GM18499 (cell line): ENCODE data around the gene KRTAP10-4.
"Not testable (repeated sequence)": the region's sequence is repeated elsewhere in the genome, so short reads cannot be mapped to it uniquely, and the experiment has no call there.

Source experiments
- ATAC-seq: cut with Tn5 transposase; IDR thresholded peaks from one replicate; pipeline ENCODE4 v1.9.1; 2021; ENCODE audit warnings: moderate number of reproducible peaks; ENCODE audit not compliant: insufficient read depth, unreplicated experiment

The KRTAP10-4 gene

GRCh38 chr21:44555200-44555875 is 18.2 kb upstream of the KRTAP10-4 start:
- no peak for ATAC-seq

GRCh38 chr21:44556879-44557278 is 16.6 kb upstream of the KRTAP10-4 start:
- no peak for ATAC-seq

- ATAC-seq = no peak
Measured at GRCh38 chr21:44557491-44558328, 15.8 kb upstream of the KRTAP10-4 start.

GRCh38 chr21:44558329-44558675 is 15.2 kb upstream of the KRTAP10-4 start:
- ATAC-seq = not testable (repeated sequence)

DNA sequence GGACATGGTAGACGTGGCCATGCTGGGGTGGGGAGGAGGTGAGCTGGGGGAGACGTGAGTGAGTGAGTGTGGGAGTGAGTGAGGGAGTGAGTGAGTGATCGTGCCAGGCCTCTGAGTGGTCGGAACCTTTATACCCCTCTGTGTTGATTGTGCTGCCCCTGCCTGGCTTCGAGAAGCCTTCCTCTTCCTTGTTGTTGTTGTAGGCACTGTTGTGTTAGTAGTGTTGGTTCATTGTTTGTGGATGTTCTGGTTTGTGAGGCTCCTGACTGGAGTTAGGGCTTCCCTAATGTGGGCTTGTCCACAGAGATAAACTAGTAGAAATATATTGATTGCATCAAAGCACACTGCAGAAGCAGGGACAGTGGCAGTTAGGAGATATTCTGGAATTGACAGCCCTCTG is 14.8 kb upstream of the KRTAP10-4 start, which contains the start of gene KRTAP10-3:
Gene KRTAP10-3, minus strand, starts transcription at position 101 of the 400 bp plus-strand sequence. Its CDS starts 80 bp downstream, at position 21.
- ATAC-seq = no peak

- ATAC-seq = no peak
Measured at GRCh38 chr21:44564099-44564498, 9.4 kb upstream of the KRTAP10-4 start.

- ATAC-seq = no peak
Measured at GRCh38 chr21:44564886-44565598, 8.5 kb upstream of the KRTAP10-4 start.

DNA sequence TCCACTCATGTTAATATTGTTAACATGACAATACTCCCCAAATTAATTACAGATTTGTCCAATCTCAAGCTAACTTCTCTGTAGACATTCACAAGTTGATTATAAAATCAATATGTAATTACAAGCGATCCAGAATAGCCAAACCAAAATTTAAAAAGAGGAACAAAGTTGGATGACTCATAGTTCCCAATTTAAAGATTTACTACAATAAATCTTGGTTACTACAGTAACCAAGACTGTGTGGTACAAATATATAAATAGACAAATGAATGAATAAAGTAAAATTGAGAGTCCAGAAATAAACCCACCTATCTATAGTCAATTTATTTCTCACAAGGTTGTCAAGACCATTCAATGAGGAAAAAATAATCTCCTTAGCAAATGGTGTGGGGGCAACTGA is 7.1 kb upstream of the KRTAP10-4 start:
- no peak for ATAC-seq

DNA sequence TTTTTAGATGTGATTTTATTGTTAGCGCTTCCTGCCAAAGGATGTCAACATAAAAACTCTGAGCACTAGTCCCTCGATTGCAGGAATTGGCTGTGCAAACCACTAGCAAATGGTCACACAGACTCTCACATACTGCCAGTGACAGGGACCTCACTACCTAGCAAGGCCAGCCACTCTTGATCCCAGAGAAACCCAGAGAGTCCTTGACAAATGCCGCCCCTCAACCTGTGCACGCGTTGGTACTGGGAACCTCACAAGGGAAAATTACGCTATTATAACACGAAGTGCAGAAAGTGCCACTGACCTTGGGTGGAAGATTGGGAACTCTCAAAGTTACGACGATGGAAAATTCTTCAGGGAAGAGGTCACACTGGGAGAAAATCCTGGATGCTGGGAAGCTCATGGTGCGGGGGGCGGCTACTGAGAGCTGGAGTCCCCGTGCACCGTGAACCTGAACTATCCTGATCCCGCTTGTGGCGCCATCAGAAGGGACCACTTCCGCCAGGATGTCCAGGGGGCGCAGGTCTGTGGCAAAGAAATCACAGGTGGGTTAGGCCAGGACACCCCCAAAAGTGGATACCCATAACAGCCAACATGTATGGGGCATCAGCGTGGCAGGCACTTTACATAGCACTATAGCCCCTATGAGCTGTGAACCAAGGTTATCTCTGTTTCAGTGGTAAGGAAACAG is 5.9 kb upstream of the KRTAP10-4 start:
- ATAC-seq = no peak

GRCh38 chr21:44568261-44568660 is 5.3 kb upstream of the KRTAP10-4 start:
- no peak for ATAC-seq

- no peak for ATAC-seq
Measured at GRCh38 chr21:44568667-44569556, 4.6 kb upstream of the KRTAP10-4 start.

DNA sequence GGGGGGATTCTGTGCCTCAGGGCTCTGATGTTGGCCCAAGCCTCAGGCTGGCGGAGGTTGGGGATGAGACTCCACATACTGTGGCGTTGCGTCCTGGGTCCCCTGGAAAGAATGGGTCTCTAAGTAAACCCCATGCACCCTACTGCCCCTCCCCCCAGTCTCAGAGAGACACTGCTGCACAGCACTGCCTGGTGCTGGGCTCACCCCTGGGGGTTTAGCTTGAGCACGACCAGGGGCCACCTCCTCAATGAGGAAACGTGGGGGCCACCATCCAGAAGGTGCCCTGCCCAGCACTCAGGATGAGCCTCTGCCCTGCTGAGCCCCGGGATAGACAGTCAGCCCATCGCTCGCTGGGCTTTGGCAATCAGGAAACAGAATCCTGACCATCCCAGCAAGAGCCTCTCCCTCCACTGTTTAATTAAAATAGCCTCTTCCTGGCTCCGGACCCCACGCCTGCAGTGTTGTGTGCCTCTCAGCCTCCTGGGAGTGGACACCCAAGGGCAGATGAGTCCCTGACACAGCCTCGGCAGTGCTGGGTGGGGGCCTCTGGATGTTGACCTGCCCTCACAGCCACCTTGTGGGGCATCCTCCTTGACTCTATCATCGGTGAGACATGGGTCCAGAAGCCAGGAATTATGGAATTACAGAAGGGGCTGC is 3.5 kb upstream of the KRTAP10-4 start:
- no peak for ATAC-seq

DNA sequence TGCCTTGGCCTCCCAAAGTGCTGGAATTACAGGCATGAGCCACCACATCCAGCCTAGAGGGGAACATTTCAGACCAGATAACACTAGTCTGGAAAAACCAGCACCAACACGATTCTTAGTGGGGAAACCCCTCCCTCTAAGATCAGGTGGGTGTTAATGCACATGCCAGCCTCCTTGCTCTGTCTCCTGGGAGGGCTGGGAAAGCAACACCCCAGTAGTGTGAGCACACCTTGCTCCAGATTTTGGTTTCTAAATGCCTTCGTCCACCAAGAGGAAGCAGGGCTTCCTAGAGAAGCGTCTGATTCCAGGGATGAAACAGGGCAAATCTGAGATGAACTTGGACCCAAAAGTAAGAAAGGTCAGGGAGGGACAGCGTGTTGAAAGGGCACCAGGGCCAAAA is 2.2 kb upstream of the KRTAP10-4 start:
- ATAC-seq = no peak

DNA sequence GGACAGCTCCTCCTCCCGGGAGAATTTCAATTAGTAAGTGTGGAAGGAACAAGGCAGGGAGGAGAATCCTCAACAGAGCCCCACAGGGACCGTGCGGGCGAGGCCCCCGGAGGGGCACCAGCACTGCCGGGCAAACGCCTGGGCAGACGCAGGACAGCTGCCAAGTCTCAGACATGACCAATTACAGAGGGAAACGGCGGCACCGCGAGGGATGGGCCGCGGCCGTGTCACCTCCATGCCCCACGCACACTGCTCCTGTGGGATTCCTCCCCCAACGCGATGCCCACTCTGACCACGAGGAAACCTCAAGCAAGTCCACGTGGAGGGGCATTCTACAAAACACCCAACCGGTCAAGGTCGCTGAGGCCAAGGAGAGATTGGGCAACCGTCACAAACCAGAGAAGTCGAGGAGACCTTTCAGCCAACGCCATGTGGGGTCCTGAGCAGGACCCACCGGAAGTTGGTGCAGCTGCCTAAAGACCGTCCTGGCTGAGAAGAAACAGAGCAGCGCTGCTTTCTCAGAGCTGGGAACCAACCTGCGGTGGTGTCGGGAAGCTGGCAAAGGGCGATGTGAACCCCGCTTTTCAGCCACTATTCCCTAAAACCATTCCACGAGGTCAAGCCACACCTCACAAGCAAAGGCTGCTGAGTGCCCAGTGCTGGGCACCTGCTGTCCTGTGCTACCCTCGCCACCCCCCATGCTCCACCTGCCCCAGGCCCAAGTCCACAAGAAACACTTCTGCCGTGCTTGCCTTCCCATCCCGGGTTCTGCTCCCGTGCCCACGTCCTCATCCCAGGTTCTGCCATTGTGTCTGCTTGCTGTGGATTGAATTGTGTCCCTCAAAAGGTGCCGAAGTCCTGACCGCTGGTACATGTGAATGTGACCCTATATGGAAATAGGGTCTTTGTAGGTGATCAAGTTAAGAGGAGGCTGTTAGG is 1.4 kb upstream of the KRTAP10-4 start:
- ATAC-seq = no peak

DNA sequence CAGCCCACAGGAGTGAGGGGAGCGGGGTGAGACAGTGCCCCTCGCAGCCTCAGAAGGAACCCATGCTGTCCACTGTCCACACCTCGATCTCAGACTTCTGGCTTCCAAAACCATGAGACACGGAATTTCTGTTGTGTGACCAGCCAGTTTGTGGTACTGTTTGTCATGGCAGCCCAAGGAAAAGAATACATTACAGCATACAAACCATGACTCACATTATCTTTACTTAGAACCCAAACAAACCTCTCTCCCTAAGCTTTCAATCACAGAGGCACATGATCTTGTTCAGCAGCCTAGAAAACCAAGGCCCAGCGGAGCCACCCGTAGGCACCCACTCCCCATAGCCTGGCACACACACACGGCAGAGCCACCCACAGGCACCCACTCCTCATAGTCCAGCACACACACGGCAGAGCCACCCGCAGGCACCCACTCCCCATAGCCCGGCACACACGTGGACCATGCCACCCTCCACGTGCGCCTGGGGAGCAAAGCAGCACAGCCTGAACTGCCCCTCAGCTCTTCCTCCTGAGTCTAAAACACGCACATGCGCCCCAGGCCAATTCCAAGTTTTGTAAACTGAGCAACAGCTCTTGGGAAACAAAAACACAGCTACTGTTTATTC is 458 bp upstream of the KRTAP10-4 start:
- ATAC-seq = no peak

DNA sequence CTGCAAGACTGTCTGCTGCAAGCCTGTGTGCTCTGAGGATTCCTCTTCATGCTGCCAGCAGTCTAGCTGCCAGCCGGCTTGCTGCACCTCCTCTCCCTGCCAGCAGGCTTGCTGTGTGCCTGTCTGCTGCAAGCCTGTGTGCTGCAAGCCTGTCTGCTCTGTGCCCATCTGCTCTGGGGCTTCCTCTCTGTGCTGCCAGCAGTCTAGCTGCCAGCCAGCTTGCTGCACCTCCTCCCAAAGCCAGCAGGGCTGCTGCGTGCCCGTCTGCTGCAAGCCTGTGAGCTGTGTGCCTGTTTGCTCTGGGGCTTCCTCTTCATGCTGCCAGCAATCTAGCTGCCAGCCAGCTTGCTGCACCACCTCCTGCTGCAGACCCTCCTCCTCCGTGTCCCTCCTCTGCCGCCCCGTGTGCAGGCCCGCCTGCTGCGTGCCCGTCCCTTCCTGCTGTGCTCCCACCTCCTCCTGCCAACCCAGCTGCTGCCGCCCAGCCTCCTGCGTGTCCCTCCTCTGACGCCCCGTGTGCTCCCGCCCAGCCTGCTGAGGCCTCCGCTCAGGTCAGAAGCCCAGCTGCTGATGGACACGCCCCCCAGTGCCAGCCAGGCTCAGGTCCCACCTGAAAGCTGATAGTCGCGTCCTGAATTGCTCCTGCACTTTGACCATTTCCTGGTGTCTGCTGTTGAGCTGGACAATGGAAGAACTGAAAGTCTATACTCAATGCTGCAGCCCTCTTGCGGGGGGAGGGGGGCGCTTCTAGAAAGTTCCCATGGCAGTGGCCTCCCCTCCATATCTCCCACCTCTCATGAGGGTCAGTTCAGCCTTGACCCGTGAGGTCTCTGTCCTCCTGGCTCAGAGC is 1.2 kb downstream of the KRTAP10-4 start:
- no peak for ATAC-seq
